ES-I3 (cell line): ENCODE data around the gene SRSF8.
"Not testable (repeated sequence)": the region's sequence is repeated elsewhere in the genome, so short reads cannot be mapped to it uniquely, and the experiment has no call there.

ENCODE experiments used
- H3K36me3 ChIP-seq: 2 replicates; pipeline ENCODE4 v1.6.1; 2013; ENCODE audit warnings: mild to moderate bottlenecking, low read length, control low read depth, moderate library complexity; ENCODE audit not compliant: insufficient read depth
- H3K4me1 ChIP-seq: 2 replicates; pipeline ENCODE4 v1.6.1; 2013; ENCODE audit warnings: mild to moderate bottlenecking, control low read depth, low read length; ENCODE audit not compliant: insufficient read depth
- H3K9ac ChIP-seq: 2 replicates; pipeline ENCODE4 v1.6.1; 2013; ENCODE audit warnings: low read depth, mild to moderate bottlenecking, low read length, moderate library complexity
- H3K9me3 ChIP-seq: 2 replicates; pipeline ENCODE4 v1.6.1; 2013; ENCODE audit warnings: mild to moderate bottlenecking, low read length, moderate library complexity; ENCODE audit not compliant: control insufficient read depth, insufficient read depth

The SRSF8 gene

DNA sequence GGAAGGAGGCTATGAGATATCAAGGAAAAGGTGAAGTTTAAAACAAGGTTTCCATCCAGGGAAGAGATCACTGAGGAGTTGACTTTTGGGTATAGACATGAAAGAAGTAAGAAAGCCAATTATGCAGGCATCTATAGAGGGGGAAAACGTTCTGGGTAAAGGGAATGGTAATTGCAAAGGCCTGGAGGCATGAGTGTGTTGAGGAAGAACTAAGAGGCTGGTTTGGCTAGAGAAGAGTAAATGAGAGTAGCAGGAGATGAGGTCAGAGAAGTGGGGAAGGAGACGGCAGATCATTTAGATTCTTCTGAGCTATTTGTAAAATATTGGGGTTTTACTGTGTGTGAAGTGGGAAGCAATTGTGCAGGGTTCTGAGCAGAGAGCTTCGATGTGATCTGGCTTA lies 30.5 kb downstream of the SRSF8 start:
- H3K4me1 ChIP-seq: peaks cover 8% of the 10 kb centered on the region; the same call in 1 of the 2 replicates
- no peak overlapping the region for H3K9ac ChIP-seq
- H3K9me3 ChIP-seq: no peaks in the 10 kb centered on the region
- no peaks in the 10 kb centered on the region for H3K36me3 ChIP-seq

DNA sequence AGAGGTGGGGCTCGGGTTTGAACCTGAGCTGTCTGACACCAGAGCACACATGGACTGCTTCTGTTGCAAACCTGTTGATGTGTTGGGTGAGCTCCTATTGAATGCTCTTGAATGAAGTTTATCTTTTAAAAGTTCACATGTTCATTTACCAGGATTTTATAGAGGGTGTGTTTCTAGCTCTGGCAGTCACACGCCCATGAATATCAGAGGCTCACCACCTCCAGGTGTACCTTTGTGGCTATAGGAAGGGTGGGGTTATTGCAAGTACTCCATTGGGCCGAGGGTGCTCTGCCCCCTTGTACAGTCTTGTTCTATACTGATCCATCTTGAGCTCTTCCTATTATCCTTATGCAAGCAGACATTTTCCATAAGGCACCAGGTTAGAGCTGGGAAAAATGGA lies 32.1 kb downstream of the SRSF8 start:
- Histone ChIP-seq H3K36me3 (no peaks in the 10 kb centered on the region), H3K4me1 (no peaks in the 10 kb centered on the region), H3K9me3 (no peaks in the 10 kb centered on the region), H3K9ac (no peak overlapping the region)

- Histone ChIP-seq H3K4me1 (no peaks in the 10 kb centered on the region), H3K9me3 (no peaks in the 10 kb centered on the region), H3K36me3 (no peaks in the 10 kb centered on the region)
These were observed 33.5 kb downstream of the SRSF8 start for GRCh38 chr11:95100191-95100648.

GRCh38 chr11:95100856-95101507 lies 34.3 kb downstream of the SRSF8 start:
- Histone ChIP-seq H3K4me1 (no peaks in the 10 kb centered on the region), H3K9ac (no peak overlapping the region), H3K36me3 (no peaks in the 10 kb centered on the region), H3K9me3 (no peaks in the 10 kb centered on the region)

More at GRCh38 chr11:95100191-95100648, 33.5 kb downstream of the SRSF8 start:
- no peak overlapping the region for H3K9ac ChIP-seq

DNA sequence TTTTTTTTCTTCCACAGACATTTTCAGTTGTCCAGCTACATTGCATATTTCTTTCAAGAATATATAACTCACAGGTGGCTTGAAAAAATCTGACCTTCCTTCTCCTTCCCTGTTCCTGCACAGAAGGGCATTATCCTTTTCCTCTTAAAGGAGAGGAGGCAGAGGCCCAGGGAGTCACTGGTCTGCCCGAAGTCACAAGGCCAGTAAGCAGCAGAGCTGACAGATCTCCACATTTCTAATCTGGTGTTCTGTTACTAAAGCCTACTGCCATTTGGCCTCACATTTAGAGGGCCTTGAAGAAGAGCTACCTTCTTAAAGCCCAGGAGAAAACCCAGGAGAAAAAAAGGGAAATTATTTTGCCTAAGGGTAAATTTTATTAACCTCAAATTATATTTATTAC lies 35.2 kb downstream of the SRSF8 start:
- H3K36me3 ChIP-seq: no peaks in the 10 kb centered on the region
- H3K9me3 ChIP-seq: no peaks in the 10 kb centered on the region
- H3K4me1 ChIP-seq: no peaks in the 10 kb centered on the region
- no peak overlapping the region for H3K9ac ChIP-seq

DNA sequence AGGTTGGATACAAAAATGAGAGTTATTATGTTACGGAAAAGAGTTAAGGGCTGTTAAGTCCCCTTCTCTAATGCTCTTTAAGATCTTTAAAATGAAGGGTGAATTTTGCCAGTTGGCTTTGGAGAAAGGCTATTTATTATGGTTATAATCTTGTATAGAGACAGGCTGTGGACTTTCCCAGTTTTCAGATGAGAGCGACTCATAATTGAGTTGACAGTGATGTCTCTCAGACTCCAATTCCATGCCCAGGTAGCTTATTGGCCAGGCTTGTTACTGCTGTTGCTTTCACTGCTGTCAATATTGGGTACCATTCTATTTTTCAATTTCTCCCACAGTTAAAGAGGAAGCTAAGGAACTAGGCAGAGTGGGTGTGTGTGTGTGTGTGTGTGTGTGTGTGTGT lies 36.0 kb downstream of the SRSF8 start:
- Histone ChIP-seq H3K9ac (no peak overlapping the region), H3K9me3 (no peaks in the 10 kb centered on the region), H3K36me3 (no peaks in the 10 kb centered on the region), H3K4me1 (no peaks in the 10 kb centered on the region; the same call in 1 of the 2 replicates)

GRCh38 chr11:95103701-95104100 lies 37.0 kb downstream of the SRSF8 start:
- H3K4me1 ChIP-seq: peaks cover 10% of the 10 kb centered on the region; the same call in 1 of the 2 replicates
- H3K36me3 ChIP-seq: no peaks in the 10 kb centered on the region
- no peak overlapping the region for H3K9ac ChIP-seq
- no peaks in the 10 kb centered on the region for H3K9me3 ChIP-seq

GRCh38 chr11:95104121-95104830 lies 37.6 kb downstream of the SRSF8 start:
- H3K9ac ChIP-seq: no peak overlapping the region

DNA sequence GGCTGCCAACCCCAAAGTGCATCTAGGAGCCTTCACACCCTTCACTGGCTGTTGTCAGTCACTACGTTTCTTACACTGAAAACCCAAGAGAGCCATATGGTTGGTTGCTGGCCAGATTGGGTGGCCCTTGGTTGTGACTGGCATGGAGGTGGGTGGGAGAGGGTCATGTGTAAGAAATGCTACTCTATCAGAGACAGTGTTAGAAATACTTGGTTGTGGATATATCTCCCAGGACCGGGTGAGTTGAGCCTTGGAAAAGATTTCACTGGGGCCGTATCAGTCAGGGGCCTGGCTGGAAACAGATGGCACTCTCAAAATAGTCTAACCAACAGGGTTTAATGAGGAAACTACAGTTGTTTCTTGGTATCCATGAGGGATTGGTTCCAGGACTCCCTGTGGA lies 38.1 kb downstream of the SRSF8 start:
- Histone ChIP-seq H3K4me1 (peaks cover 16% of the 10 kb centered on the region; the same call in 1 of the 2 replicates), H3K9ac (no peak overlapping the region), H3K36me3 (no peaks in the 10 kb centered on the region), H3K9me3 (no peaks in the 10 kb centered on the region)

More at GRCh38 chr11:95104121-95104830, 37.6 kb downstream of the SRSF8 start:
- no peaks in the 10 kb centered on the region for H3K36me3 ChIP-seq
- H3K9me3 ChIP-seq: no peaks in the 10 kb centered on the region
- peaks cover 15% of the 10 kb centered on the region; the same call in 1 of the 2 replicates for H3K4me1 ChIP-seq

- Histone ChIP-seq H3K4me1 (peaks cover 16% of the 10 kb centered on the region; the same call in 1 of the 2 replicates), H3K9me3 (no peaks in the 10 kb centered on the region; the same call in 1 of the 2 replicates), H3K36me3 (no peaks in the 10 kb centered on the region), H3K9ac (peak overlapping the region; percentile 16; the same call in 1 of the 2 replicates)
These were observed 41.5 kb downstream of the SRSF8 start for GRCh38 chr11:95108159-95108611.

GRCh38 chr11:95108671-95109551 lies 42.2 kb downstream of the SRSF8 start:
- no peaks in the 10 kb centered on the region for H3K36me3 ChIP-seq
- no peaks in the 10 kb centered on the region; the same call in 1 of the 2 replicates for H3K9me3 ChIP-seq
- peaks cover 16% of the 10 kb centered on the region; the same call in 1 of the 2 replicates for H3K4me1 ChIP-seq
- no peak overlapping the region for H3K9ac ChIP-seq

DNA sequence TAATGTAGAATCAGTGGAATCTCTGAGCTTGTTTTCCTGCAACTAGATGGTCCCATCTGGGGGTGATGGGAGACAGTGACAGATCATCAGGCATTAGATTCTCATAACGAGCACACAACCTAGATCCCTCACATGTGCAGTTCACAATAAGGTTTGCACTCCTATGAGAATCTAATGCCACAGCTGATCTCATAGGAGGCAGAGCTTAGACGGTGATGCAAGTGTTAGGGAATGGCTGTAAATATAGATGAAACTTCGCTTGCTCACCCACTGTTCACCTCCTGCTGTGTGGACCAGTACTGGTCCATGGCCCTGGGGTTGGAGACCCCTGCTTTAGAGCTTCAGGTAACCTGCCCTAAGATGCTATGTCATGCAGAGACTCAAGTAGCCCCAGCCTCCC lies 44.8 kb downstream of the SRSF8 start:
- H3K36me3 ChIP-seq, H3K9me3 ChIP-seq, H3K9ac ChIP-seq: not testable (repeated sequence)
- H3K4me1 ChIP-seq: peaks cover 16% of the 10 kb centered on the region; the same call in 1 of the 2 replicates

- H3K9me3 ChIP-seq: no peaks in the 10 kb centered on the region; the same call in 1 of the 2 replicates
- no peak overlapping the region for H3K9ac ChIP-seq
- peaks cover 16% of the 10 kb centered on the region; the same call in 1 of the 2 replicates for H3K4me1 ChIP-seq
- H3K36me3 ChIP-seq: no peaks in the 10 kb centered on the region
These were observed 45.3 kb downstream of the SRSF8 start for GRCh38 chr11:95111923-95112540.

DNA sequence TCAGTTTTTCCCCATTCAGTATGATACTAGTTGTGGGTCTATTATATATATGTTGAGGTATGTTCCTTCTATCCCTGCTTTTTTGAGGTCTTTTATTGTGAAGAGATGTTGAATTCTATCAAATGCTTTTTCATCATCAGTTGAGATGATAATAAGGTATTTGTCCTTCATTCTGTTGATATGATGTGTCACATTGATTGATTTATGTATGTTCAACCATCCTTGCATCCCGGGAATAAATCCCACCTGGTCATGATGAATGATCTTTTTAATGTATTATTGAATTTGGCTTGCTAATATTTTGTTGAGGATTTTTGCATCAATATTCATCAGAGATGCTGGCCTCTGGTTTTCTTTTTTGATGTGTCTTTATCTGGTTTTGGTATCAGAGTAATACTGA lies 48.9 kb downstream of the SRSF8 start:
- Histone ChIP-seq H3K4me1 (no peaks in the 10 kb centered on the region), H3K9ac (no peak overlapping the region), H3K9me3 (no peaks in the 10 kb centered on the region; the same call in 1 of the 2 replicates)

More for the DNA sequence above, 48.9 kb downstream of the SRSF8 start:
- H3K36me3 ChIP-seq: no peaks in the 10 kb centered on the region
